HG03460 (cell line): ENCODE data around the gene MAPKAP1.

Source experiments
- ATAC-seq: cut with Tn5 transposase; IDR thresholded peaks from one replicate; pipeline ENCODE4 v1.9.1; 2021; ENCODE audit not compliant: unreplicated experiment

The MAPKAP1 gene

DNA sequence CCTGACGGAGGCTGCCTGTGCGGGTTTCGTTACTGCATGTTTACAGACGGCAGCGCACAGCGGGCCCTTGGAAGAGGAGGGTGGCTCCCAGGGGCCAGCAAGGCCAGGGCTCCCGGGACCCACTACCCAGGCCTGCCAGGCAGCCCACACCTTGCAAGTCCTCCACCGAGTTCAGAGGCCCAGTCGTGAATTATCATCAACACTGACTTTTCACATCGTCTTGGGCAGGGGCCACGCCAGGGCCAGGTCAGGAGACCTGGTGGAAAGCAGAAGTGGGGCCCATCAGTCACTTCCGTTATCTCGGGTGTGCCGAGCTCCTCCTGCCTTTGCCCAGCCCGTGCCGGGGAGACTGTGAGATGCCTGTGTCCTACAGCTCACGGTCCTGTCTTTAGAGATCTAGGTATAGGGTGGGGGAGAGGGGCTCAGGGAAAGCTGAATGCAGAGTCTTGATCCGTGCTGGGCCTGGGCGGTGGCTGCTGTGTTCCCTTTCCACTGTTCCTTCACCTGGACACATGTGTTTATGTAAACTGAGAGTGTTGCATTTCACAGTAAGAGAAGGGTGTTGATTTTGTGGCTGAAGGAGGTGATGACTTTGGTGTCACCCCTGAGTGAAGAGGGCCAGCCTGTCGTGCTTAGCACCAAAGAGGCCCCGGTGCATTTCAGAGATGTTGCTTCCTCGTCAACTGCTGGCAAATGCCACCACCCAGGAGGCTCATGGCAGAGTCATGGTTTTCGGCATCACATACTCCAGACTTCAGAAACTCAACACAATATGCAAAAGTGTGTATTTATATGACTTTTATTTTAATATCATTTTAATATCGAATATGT, 270.2 kb downstream of the MAPKAP1 start:
- no peak for ATAC-seq

DNA sequence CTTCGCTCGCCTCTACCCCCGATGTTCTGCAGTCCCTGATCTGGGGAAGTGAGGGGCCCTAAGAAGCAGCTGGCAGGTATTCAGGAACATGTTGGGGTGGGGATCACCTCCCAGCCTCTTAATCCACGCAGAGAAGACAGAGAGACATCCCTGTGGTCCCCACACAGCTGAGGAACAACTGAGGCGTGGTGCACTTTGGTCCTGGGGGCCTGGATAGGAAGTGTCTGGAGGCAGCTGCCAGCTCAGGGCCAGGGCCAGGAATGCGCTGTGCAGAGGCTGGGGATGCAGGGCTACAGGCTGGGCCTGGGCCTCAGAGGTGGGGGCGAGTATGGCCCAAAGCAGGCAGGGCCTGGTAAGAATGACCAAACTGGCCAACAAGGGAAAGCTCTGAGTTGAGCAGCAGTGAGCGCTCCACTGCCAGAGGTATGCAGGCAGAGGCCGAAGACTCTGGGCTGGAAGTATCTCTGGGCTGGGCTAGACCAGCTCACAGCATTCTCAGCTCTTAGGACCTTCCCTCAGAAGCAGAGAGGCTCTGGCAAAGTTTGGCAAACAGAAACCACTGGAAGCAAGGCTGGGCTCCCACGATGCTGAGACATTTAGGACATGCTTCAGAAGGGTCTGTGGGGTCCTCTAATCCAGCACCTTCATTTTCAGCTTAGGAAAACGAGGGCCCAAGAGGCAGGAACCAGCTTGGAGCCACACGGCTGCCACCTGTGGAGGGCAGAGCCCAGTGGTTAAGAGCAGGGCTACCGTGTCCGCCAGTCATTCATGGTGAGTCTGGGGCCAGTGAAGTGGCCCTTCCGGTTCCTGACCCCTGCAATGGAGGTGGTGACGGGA, 271.0 kb downstream of the MAPKAP1 start:
- no peak for ATAC-seq

DNA sequence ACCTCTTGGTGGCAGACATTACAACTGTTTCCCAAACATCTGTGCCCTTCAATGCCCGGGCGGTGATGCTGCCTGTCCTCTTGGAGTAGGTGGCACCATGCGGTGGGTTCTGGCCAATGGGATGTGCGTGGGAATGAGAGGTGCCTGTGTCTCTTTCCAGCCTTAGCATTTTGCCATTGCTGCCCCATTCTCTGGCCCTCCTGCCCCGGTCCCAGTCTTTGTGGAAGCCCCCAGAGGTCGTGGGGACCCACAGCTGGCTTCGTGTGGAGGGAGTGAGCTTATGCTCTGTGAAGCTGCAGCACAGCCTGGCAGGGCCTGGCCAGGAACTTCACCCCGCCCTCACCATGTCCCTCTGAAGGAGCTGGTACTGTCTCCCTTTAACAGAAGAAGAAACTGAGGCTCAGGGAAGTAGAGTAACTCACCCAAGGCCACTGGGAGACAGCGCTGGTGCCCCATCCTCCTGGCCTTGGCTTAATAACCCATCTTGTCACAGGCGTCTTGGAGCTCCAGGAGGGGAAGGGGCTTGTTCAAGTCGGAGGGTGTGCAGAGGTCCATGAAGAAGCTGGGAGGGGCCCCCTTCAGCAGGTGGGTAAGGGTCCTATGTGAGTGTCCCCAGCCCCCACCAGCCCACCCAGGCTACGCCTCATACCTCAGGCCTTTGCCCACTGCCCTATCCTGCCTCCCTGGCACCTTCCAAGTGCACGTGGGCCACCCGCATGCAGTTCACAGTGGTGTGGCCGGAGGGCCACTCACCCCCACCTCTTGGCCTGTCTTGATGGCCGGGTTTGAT, 271.8 kb downstream of the MAPKAP1 start:
- no peak for ATAC-seq

DNA sequence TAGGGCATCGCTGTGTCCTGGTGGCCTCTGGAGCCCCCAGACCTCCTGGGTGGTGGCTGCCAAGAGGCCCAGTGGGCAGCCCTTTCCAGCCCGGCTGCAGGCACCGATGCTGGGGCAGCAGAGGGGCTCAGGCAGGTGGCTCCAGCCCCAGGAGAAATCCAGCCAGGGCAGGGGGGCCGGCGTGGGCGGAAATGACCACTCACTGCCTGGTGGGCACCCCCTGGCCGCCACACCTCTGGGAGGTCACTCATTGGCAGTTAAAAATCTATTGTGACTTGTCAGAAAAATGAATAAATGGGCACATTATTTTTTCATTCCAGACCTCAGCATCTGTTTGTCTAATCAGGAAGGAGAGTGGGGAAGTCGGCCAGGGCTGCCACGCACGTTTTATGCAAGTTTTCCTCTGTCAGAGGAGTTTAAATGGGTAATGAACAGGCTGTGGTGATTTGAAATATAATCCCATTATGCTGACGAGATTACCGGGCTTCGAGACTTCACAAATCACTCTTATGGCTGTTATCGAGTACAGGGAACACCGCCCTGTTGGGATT, 273.5 kb downstream of the MAPKAP1 start:
- ATAC-seq = no peak

DNA sequence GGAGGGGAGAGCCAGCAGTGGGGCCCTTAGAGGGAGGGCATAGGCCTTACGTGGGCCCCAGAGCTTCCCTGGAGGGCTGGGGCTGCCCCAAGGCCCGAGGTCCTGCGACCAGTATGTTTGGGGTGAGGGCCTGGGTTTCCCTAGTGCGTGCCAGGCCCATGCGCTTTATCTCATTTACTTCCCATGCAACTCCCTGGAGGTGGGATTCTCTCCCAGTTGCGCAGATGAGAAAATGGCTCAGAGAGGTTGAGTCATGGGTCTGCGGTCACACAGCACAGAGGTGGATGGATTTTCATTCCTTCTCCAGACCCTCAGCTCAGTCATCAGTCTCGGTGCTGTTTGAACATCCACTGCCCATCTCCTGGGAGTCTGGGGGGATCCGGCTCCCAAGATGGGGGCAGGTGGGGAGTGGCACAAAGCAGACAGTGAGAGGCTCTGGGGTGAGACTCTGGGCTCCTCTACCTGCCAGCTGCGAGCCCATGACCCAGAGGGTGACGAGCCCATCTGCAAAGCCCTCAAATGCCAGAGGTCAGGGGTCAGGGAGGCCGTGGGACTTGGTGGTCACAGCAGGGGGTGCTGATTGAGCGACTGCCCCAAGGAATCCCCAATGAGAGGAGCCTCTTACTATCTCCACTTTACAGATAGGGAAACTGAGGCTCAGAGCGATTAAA, 274.2 kb downstream of the MAPKAP1 start:
- no peak for ATAC-seq

DNA sequence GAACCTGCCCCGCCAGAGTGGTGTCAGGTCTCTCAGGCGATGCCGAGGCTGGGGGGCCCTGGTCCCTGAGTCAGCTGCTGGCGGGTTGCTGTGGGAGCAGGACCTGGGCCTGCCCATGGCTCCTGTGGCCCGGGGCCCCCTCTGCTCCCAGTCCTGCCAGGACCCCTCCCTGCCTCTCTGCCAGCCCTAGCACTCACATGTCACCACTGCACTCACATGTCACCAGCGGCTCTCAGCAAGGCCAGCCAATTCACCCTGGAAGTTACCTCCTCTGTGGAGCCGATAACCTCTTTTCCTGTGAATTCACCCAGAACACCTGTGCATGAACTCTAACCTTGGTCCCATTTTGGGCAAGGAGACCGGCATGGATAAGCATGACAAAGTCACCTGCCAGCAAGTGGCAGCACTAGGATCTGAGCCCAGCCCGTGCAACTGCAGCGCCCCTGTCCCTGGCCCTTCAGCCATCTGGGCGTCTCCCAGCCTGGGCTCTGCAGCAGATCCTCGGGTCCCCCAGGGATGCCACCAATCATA, 275.2 kb downstream of the MAPKAP1 start:
- no peak for ATAC-seq

DNA sequence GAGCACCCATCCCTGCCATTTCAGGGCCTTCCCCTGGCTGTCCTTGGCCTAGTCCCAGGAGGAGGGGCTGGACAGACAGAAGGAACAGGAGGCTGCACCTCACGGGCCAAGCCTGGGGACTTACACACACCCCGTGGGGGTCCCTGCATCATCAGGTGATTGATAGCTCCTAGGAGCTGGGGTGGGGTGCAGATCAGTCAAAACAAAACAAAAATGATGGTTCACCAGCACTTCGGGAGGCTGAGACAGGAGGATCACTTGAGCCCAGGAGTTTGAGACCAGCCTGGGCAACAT, 276.0 kb downstream of the MAPKAP1 start:
- ATAC-seq = no peak

DNA sequence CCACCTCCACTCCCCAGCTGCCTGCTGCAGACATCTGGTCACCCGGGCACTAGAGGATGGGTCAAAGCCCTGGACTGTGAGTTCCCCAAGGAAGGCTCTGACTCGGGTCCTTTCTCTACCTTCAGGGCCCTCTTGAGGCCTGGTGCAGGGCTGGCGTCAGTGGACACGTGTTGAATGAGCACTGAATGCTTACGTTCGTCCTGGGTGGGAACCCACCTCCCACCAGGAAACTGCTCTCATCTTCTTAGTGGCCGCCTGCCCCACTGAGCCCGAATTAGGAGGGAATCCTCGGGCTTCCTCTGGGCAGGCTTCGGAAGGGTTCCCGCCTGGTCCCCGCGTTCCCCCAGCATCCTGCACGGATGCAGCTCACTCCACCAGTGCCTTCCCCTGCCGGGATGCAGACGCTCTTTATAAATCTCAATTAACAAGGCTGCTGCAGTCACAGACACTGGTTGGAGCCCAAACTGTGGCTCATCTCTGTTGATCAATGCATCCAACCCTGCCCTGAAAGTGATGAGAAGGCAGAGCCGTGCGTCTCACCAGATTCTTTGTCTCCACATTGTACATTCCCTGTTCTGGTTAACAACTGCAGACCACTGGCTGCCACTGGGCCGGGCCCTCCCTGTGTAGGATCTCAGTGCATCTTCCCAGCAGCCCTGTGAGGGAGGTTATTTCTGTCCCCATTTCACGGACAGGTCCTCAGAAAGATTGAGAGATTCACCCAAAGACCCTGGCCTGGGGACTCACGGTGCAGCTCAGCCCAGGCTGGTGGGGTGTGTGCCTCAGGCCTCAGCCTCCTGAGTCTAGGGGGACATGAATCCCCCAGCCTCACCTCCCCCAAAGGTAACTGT, 276.6 kb downstream of the MAPKAP1 start:
- ATAC-seq = no peak

DNA sequence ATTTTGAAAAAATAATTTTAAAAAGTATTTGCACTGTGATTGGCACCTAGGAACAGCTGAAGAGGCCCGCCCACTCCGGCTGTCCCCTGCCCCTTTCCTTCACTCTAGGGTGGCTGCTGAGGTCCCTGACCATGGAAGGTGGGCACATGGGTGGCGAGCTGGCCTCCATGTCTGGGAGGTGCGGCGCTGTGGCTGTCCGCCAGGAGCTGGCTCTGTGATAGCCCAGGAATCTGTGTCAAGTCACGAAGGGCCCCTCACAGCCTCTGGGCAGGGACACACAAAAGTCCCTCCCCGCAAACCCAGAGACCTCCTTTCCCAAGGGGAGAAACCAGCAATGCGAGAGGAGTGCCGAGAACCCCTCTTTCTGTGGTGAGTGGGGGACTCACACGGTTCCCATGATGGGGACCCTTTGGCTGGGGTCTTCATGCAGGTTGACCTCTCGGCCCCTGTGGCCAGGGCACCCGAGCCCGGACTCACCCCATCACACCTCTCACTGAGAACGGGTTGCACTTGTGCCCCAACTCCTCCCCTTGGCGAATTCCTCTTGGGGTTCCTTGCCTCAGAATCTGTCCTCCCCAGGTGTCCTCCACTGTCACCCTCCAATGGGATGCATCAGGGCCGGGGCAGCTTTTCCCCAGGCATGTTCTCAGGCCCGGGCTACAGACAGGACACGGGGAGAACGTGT, 277.4 kb downstream of the MAPKAP1 start:
- ATAC-seq = no peak

DNA sequence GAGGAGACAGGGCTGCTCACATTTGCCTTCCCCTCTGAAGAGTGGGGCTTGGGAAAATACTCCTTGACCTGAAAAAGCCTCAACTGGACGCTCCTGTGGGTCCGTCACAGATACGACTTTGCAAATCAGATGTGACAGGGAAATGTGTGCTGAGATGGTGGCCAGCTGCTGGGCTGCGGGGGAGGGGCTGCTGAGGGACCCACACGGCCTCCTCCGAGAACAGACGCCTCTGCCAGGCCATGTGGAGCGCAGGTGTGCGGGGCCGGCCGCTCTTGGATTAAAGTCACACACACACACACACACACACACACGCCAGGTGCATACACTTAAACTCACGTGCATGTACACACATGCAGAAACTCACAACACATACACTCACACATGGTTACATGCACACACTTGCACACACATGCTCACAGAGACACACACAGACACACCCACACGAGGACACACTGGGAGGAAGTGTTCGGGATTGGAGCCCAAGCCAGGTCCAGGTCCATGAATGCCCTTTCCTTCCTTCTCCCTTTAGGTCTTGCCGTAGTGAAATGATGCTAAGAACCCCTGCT, 278.0 kb downstream of the MAPKAP1 start:
- ATAC-seq = no peak

DNA sequence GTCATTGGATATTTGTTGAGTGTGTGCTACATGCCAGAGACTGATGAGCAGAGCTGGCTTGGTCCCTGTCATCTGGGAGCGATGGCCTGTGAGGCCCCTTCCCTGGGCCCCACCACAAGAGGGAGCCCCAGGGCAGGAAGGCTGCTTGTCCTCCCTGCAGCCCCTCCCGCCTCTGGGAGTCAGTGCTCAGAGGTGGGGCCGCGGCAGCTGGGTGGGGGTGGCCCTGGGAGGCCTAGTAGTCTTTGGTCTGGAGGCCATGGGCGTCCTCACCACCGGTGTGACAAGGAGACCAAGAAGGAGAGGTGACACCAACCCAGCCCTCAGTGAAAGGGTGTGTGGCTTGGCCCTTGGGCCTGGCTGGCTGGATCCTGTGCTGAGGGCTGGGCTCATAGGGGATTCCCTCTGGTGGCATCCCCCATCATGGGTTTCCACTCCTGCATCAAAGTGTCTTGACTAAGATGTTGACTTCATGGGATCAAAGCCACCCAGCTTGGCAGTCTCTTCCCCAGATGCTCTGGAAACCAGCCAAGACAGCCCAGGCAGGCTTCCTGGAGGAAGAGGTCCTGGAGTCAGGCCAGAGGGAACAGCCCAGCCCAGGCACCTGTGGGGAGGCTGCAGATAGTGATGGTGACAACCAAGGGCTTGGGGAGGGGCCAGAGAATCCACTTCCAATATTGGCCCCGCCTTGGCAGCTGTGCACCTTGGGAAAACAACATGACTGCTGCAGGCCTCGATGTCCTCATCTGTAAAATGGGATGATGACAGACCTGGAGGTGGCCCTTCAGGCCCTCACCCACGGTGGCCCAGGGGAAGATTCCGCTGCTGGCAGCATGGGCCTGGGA, 278.7 kb downstream of the MAPKAP1 start:
- ATAC-seq = no peak

DNA sequence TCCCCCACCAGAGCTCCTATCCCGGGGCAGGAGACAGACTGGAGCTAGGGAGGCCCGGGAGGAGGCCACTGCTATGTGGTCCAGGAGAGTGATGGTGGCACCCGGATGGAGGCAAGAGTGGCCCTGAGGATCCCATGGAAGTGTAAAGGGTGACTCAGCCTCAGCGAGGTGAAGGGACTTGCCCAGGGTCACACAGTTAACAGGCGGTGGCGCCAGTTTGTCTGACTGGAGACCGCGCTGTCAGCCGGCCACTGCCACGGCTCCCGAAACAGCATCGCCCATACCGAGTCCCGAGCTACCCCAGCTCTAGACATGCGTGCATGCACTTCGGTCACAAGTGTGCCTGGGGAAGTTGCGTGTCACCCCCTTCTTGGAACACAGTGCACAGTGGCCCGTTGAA, 279.5 kb downstream of the MAPKAP1 start:
- ATAC-seq = no peak

DNA sequence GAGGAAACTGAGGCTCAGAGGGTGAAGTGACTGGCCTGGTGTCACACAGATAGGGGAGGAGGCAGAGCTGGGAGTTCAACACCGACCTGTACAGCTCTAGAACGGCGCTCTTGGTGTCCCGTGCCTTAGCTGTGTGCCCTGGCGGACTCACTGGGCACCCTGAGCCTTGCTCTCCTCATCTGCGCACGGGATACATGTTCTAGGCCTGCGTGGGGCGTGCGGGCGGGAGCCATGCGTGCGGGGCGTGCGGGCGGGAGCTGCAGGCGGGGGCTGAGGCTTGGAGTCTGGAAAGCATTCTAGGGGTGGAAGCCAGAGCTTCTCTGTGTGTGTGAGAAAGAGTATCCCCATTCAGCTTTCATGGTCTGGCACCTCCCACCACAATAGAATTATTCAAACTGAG, 280.1 kb downstream of the MAPKAP1 start:
- no peak for ATAC-seq

DNA sequence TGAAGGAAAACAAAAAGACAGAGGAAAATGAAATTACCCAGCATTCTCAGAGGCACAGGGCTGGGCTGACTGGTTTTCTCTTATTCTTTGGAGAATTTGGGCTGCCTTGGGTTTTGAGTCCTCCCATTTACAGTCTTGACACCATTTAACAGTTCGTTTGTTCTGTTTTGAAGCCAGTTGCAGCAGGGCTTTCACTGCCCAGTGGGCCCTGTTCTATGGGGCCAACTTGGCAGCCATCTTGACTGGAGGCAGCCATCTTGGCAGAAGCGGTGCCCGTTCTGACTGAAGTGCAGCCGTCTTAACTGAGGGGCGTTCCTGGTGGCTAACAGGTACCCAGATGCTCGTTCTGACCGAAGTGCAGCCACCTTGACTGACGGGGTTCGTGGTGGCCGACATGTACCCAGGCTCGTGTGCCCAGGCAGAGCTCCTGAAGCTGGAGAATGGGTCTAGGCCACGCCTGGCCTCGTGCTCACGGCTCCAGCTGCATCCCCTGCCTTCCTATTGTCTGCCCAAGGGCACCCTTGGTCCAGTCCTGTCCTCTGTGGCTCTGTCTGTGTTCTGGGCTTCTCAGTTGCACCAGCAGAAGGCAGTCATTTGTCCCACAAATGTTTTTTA, 281.0 kb downstream of the MAPKAP1 start:
- ATAC-seq = no peak

DNA sequence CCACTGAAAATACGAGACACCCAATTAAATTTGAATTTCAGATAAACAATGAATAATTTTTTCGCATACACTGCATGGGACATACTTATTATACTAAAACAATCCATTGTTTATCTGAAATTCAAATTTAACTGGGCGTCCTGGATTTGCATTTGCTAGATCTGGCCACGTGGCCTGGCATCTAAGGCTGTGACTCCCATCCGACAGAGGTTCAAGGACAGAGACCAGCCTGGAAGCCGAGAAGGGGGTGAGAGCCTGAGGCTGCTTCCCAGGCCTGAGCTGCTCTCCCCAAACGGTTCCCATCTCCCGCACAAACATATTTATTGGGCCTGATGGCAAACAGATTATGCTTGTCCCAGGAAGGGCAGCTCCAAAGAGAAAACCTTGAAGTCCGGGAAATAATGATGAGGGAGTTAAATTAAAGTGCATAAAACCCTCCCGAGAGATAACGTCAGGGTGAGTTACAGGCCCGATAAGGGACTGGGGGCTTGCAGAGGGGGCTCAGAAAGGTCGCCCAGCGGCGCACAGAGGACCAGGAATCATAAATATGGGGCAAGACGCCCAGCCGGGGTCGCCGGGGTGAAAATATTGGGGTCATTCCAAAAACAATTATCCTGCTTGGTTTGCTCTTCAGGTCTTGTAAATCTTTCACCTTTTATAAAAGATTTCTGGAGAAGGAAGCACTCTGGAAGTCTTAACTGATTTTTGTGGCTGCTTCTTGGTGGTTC, 281.7 kb downstream of the MAPKAP1 start:
- no peak for ATAC-seq

DNA sequence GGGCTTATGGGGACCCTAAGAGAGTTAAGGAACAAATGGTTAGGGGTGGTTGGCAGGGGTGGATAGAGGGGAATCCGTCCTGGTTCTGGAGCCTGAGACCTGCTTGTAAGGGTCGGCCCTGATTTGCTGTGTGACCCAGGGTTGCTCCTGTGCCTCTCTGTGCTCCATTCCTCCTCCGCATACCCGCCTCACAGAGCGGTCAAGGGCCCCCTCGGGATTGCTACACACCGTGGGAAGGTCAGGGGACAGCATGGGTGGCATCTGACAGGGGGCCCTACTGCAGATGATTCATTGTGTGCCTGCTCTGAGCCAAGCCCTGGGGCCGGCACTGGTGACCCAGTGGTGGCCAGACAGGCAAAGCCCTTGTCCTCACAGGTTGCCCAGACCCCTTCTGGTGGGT, 283.0 kb downstream of the MAPKAP1 start:
- ATAC-seq = no peak

DNA sequence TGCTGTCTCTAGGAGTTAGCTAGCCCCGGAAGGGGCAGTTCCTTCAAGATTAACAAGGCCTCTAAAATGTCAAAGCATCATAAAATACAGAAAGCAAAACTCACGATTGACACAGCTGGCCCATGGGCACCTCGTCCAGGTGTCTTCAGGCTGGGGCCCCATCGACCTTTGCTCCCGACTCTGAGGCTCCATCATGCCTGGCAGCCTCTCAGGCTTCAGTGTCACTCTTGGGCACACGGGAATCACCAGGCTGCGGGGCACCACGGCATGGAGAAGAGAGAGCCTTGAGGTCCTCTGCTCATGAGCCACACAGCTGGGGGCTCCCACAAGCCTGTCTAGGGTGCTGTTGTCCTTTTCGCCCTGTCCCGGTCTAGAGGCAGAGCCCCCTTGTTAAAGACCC, 284.2 kb downstream of the MAPKAP1 start:
- no peak for ATAC-seq
